Fibroblast of lung (primary cell): ENCODE data around the gene ZNF469. TPM values are rescaled to one million over a fixed set of nuclear protein-coding genes. Genes with fewer than 3 reads are reported as not detected.

Experiments used
- DNase-seq, 2 donors: peaks; one replicate each; pipeline versions ENCODE4 v3.0.0 to v3.0.0-alpha.2; 2010; ENCODE audit warnings: low read depth in 2 of 2
- H2AFZ ChIP-seq: 2 replicates; pipeline ENCODE4 v1.5.1; 2012; ENCODE audit warnings: low read length, control low read depth, inconsistent platforms
- H3K27ac ChIP-seq: 2 replicates; pipeline ENCODE4 v1.5.1; 2011; ENCODE audit warnings: low read length, control low read depth; ENCODE audit not compliant: insufficient read depth
- H3K27me3 ChIP-seq: 2 replicates; pipeline ENCODE4 v1.5.1; 2011; ENCODE audit warnings: mild to moderate bottlenecking, low read length; ENCODE audit not compliant: control insufficient read depth, insufficient read depth
- H3K36me3 ChIP-seq: 2 replicates; pipeline ENCODE4 v1.5.1; 2011; ENCODE audit warnings: low read length; ENCODE audit not compliant: control insufficient read depth, insufficient read depth
- H3K4me1 ChIP-seq: 2 replicates; pipeline ENCODE4 v1.5.1; 2011; ENCODE audit warnings: low read length; ENCODE audit not compliant: control insufficient read depth, insufficient read depth; ENCODE audit errors: extremely low read depth
- H3K4me2 ChIP-seq: 2 replicates; pipeline ENCODE4 v1.5.1; 2011; ENCODE audit warnings: low read length, control low read depth; ENCODE audit not compliant: insufficient read depth; ENCODE audit errors: extremely low read depth
- H3K4me3 ChIP-seq, 4 experiments: fragments of 200-600 bp in 1 of 4; sonication (generic) in 1 of 4; replicated peaks in 1 of 4; 2 replicates each; pipeline ENCODE4 v1.5.1; 2011 to 2016; ENCODE audit warnings: low read length in 4 of 4, low read depth in 3 of 4, mild to moderate bottlenecking in 3 of 4, control low read depth in 2 of 4, inconsistent platforms in 1 of 4, mixed read lengths in 1 of 4; ENCODE audit not compliant: insufficient read depth in 1 of 4; ENCODE audit errors: control extremely low read depth in 1 of 4
- H3K79me2 ChIP-seq: 2 replicates; pipeline ENCODE4 v1.5.1; 2012; ENCODE audit warnings: mild to moderate bottlenecking, low read length, inconsistent platforms; ENCODE audit not compliant: control insufficient read depth, insufficient read depth
- H3K9ac ChIP-seq: 2 replicates; pipeline ENCODE4 v1.5.1; 2011; ENCODE audit warnings: mild to moderate bottlenecking, low read length, control low read depth; ENCODE audit not compliant: insufficient read depth
- H3K9me3 ChIP-seq: 2 replicates; pipeline ENCODE4 v1.5.1; 2012; ENCODE audit warnings: low read depth, low read length; ENCODE audit not compliant: control insufficient read depth, insufficient read depth
- H4K20me1 ChIP-seq: 2 replicates; pipeline ENCODE4 v1.5.1; 2011; ENCODE audit warnings: low read length; ENCODE audit not compliant: control insufficient read depth, insufficient read depth; ENCODE audit errors: extremely low read depth
- CTCF ChIP-seq, 2 donors: IDR thresholded peaks in 1 of 2; conservative IDR thresholded peaks in 1 of 2; 1 replicate in 1 of 2; 2 replicates in 1 of 2; pipeline ENCODE4 v1.5.1; 2011 to 2012; ENCODE audit warnings: low read length in 2 of 2, control low read depth in 1 of 2, inconsistent platforms in 1 of 2, low read depth in 1 of 2, mild to moderate bottlenecking in 1 of 2
- EZH2 ChIP-seq: IDR thresholded peaks from 2 replicates; pipeline ENCODE4 v1.5.1; 2012; ENCODE audit warnings: low read length, control low read depth, mild to moderate bottlenecking; ENCODE audit errors: missing control alignments
- polyA plus RNA-seq, 2 donors: library from polyadenylated mRNA; depleted of rRNA in 1 of 2; stranded (reverse) in 1 of 2; unstranded in 1 of 2; fragments of >200 nt; gene quantifications; 2 replicates each; pipeline ENCODE4 v1.2.1, GENCODE V29; 2011 to 2012; ENCODE audit warnings: missing spikeins in 1 of 2
- total RNA-seq: library from RNA; depleted of rRNA; stranded (reverse); fragments of >200 nt; gene quantifications from 2 replicates; pipeline ENCODE4 v1.2.1, GENCODE V29; 2014

The ZNF469 gene
- total and polyA plus RNA-seq, 2 donors (not counting 1 experiment from before 2014, with no cell fraction given), result 0.82 to 1.5 TPM

- no peaks in the 10 kb centered on the region for H3K4me1 ChIP-seq
- peaks cover 5% of the 10 kb centered on the region for H3K27me3 ChIP-seq
- no peaks in the 10 kb centered on the region for H4K20me1 ChIP-seq
- DNase-seq, result no peak
- no peaks in the 10 kb centered on the region for H3K36me3 ChIP-seq
- H3K4me2 ChIP-seq, result no peak overlapping the region
- H3K27ac ChIP-seq, result no peak overlapping the region
- no peak overlapping the region for H3K4me3 ChIP-seq
- H2AFZ ChIP-seq, result no peak overlapping the region
- TF ChIP-seq CTCF (conservative IDR thresholded peaks at IDR 0.05 in 1 of 2, IDR thresholded peaks at IDR 0.05 in 1 of 2; ENCODE audit: low read depth in 1 of 2, low read length in 2 of 2) (no peak), EZH2 (no peak)
- no peaks in the 10 kb centered on the region for H3K9me3 ChIP-seq
- H3K79me2 ChIP-seq, result no peaks in the 10 kb centered on the region
- H3K9ac ChIP-seq, result no peak overlapping the region
Observed at GRCh38 chr16:88365244-88365865, 17.4 kb upstream of the ZNF469 start.

- H2AFZ ChIP-seq, result no peak overlapping the region
- H3K79me2 ChIP-seq, result no peaks in the 10 kb centered on the region
- no peak overlapping the region for H3K27ac ChIP-seq
- H3K4me2 ChIP-seq, result no peak overlapping the region
- no peak overlapping the region for H3K9ac ChIP-seq
- TF ChIP-seq CTCF (conservative IDR thresholded peaks at IDR 0.05 in 1 of 2, IDR thresholded peaks at IDR 0.05 in 1 of 2; ENCODE audit: low read depth in 1 of 2, low read length in 2 of 2) (no peak), EZH2 (no peak)
- H3K9me3 ChIP-seq, result no peaks in the 10 kb centered on the region
- no peaks in the 10 kb centered on the region for H3K4me1 ChIP-seq
- no peak for DNase-seq
- H3K4me3 ChIP-seq, result no peak overlapping the region
- H3K27me3 ChIP-seq, result peaks cover 5% of the 10 kb centered on the region
- no peaks in the 10 kb centered on the region for H4K20me1 ChIP-seq
- no peaks in the 10 kb centered on the region for H3K36me3 ChIP-seq
Observed at GRCh38 chr16:88366032-88366703, 16.6 kb upstream of the ZNF469 start.

- no peaks in the 10 kb centered on the region for H3K36me3 ChIP-seq
Observed at GRCh38 chr16:88366704-88367047, 16.1 kb upstream of the ZNF469 start.

More at GRCh38 chr16:88366704-88367047, 16.1 kb upstream of the ZNF469 start:
- H3K4me1 ChIP-seq, result no peaks in the 10 kb centered on the region
- H3K79me2 ChIP-seq, result no peaks in the 10 kb centered on the region
- TF ChIP-seq EZH2, result no peak
- H2AFZ ChIP-seq, result no peak overlapping the region
- DNase-seq, result no peak
- peaks cover 5% of the 10 kb centered on the region for H3K27me3 ChIP-seq
- no peaks in the 10 kb centered on the region for H4K20me1 ChIP-seq
- no peak overlapping the region for H3K9ac ChIP-seq
- no peak overlapping the region for H3K27ac ChIP-seq
- no peak overlapping the region for H3K4me2 ChIP-seq
- no peak overlapping the region for H3K4me3 ChIP-seq
- H3K9me3 ChIP-seq, result no peaks in the 10 kb centered on the region
